Endothelial cell of umbilical vein (primary cell): ENCODE measurements around the gene FRZB. TPM values are rescaled to one million over a fixed set of nuclear protein-coding genes. Genes with fewer than 3 reads are reported as not detected.

Experiments used
- BruUV-seq: library from RNA; stranded (reverse); fragments of 400-500 nt; replicated peaks from 2 replicates; lab custom pipeline; 2021; lab: Mats Ljungman, UMichigan
- CTCF ChIA-PET: fragments of 300-600, 350-600 bp; sonication (Branson Sonifier 250); formaldehyde crosslinking; loops from one replicate; lab custom pipeline; 2021; ENCODE audit warnings: antibody characterized with exemption, inconsistent platforms; lab: Charles Lee
- POLR2A ChIA-PET: fragments of 300-600, 350-600 bp; sonication (Branson Sonifier 250); formaldehyde crosslinking; loops from one replicate; lab custom pipeline; 2021; ENCODE audit warnings: antibody characterized with exemption, inconsistent platforms; lab: Charles Lee
- DNase-seq: peaks from one replicate; pipeline ENCODE4 v3.0.0-alpha.2; 2011; ENCODE audit warnings: low read depth, low spot score
- FAIRE-seq: peaks from 2 replicates; lab custom pipeline; 2011; peaks lifted over from hg19 to GRCh38; lab: Jason Lieb, UNC
- H2AFZ ChIP-seq: 2 replicates; pipeline ENCODE4 v1.6.0; 2012; ENCODE audit warnings: low read depth, low read length, control low read depth, inconsistent platforms
- H3K27ac ChIP-seq: 2 replicates; pipeline ENCODE4 v1.5.1; 2011; ENCODE audit warnings: low read depth, mild to moderate bottlenecking, control low read depth, low read length, moderate library complexity; ENCODE audit not compliant: insufficient read depth
- H3K27me3 ChIP-seq, 2 experiments: 2 replicates each; pipeline versions ENCODE4 v1.6.0 to v1.6.1; 2011; ENCODE audit warnings: low read length in 2 of 2, mixed read lengths in 1 of 2; ENCODE audit not compliant: control insufficient read depth in 2 of 2, insufficient read depth in 2 of 2
- H3K36me3 ChIP-seq, 2 experiments: 2 replicates in 1 of 2; 3 replicates in 1 of 2; pipeline ENCODE4 v1.5.1; 2011; ENCODE audit warnings: low read length in 2 of 2, mild to moderate bottlenecking in 1 of 2, moderate library complexity in 1 of 2; ENCODE audit not compliant: control insufficient read depth in 2 of 2, insufficient read depth in 2 of 2; ENCODE audit errors: extremely low read depth in 1 of 2
- H3K4me1 ChIP-seq: 3 replicates; pipeline ENCODE4 v1.5.1; 2011; ENCODE audit warnings: mild to moderate bottlenecking, low read length; ENCODE audit not compliant: control insufficient read depth, insufficient read depth; ENCODE audit errors: extremely low read depth
- H3K4me2 ChIP-seq: 2 replicates; pipeline ENCODE4 v1.6.1; 2011; ENCODE audit warnings: low read length, control low read depth, mixed read lengths; ENCODE audit not compliant: insufficient read depth
- H3K4me3 ChIP-seq, 3 experiments: fragments of 200-600 bp in 1 of 3; sonication (generic), shearing (Covaris generic) in 1 of 3; replicated peaks in 1 of 3; 2 replicates each; pipeline ENCODE4 v1.5.1; 2011 to 2016; ENCODE audit warnings: control low read depth in 3 of 3, low read length in 3 of 3, mild to moderate bottlenecking in 2 of 3, inconsistent platforms in 1 of 3, low read depth in 1 of 3, moderate library complexity in 1 of 3; ENCODE audit not compliant: insufficient read depth in 1 of 3
- H3K79me2 ChIP-seq: 2 replicates; pipeline ENCODE4 v1.6.0; 2012; ENCODE audit warnings: low read length, inconsistent platforms; ENCODE audit not compliant: control insufficient read depth, insufficient read depth
- H3K9ac ChIP-seq: replicated peaks from 2 replicates; pipeline ENCODE3; 2011; ENCODE audit warnings: low read length, control low read depth; ENCODE audit not compliant: insufficient read depth; ENCODE audit errors: extremely low read depth
- H3K9me1 ChIP-seq: replicated peaks from 3 replicates; pipeline ENCODE4 v1.6.0; 2011; ENCODE audit warnings: mild to moderate bottlenecking, low read length; ENCODE audit not compliant: control insufficient read depth, insufficient read depth; ENCODE audit errors: extremely low read depth
- H3K9me3 ChIP-seq: replicated peaks from 2 replicates; pipeline ENCODE4 v1.5.1; 2012; ENCODE audit warnings: low read length, inconsistent platforms; ENCODE audit not compliant: control insufficient read depth, insufficient read depth
- H4K20me1 ChIP-seq: replicated peaks from 2 replicates; pipeline ENCODE3; 2011; ENCODE audit warnings: mild to moderate bottlenecking, low read length; ENCODE audit not compliant: control insufficient read depth, insufficient read depth; ENCODE audit errors: extremely low read depth
- EZH2 ChIP-seq: IDR thresholded peaks from 2 replicates; pipeline ENCODE4 v1.6.1; 2012; ENCODE audit warnings: borderline replicate concordance, low read depth, mild to moderate bottlenecking, moderate library complexity, low read length, inconsistent platforms; ENCODE audit not compliant: severe bottlenecking
- FOS ChIP-seq: IDR thresholded peaks from 2 replicates; pipeline ENCODE4 v1.6.1; 2011; ENCODE audit warnings: mild to moderate bottlenecking, low read length, moderate library complexity, borderline replicate concordance; ENCODE audit not compliant: insufficient read depth
- GATA2 ChIP-seq: IDR thresholded peaks from 2 replicates; pipeline ENCODE4 v1.7.0; 2011; ENCODE audit warnings: low read depth, mild to moderate bottlenecking, moderate library complexity, mixed read lengths, low read length; ENCODE audit not compliant: insufficient read length, insufficient read depth
- JUN ChIP-seq: IDR thresholded peaks from 2 replicates; pipeline ENCODE4 v1.6.1; 2011; ENCODE audit warnings: borderline replicate concordance, low read depth; ENCODE audit not compliant: insufficient read length, insufficient read depth
- MYC ChIP-seq: IDR thresholded peaks from one replicate; pipeline ENCODE4 v1.6.1; 2011; ENCODE audit warnings: mild to moderate bottlenecking, low read depth, low read length
- POLR2A ChIP-seq: IDR thresholded peaks from 2 replicates; pipeline ENCODE4 v1.6.1; 2012; ENCODE audit warnings: low read depth, mild to moderate bottlenecking, control low read depth, low read length
- POLR2AphosphoS5 ChIP-seq: IDR thresholded peaks from 2 replicates; pipeline ENCODE4 v1.6.1; 2012; ENCODE audit warnings: low read depth, mild to moderate bottlenecking, control low read depth, low read length, moderate library complexity; ENCODE audit not compliant: insufficient read depth
- dilution Hi-C: fragments of 300-500 bp; cut with MboI; formaldehyde crosslinking; loops from one replicate; pipeline ENCODE4 v1.15.0; 2019; ENCODE audit warnings: low sequenced_read_pairs; ENCODE audit not compliant: extremely low pct_ligation_motif_present
- intact Hi-C: fragments of 100-400 bp; cut with micrococcal nuclease; formaldehyde crosslinking; loops from one replicate; pipeline ENCODE4 v1.10.0; 2022
- polyA plus RNA-seq, 4 experiments: library from polyadenylated mRNA; depleted of rRNA in 3 of 4; stranded (reverse) in 3 of 4; unstranded in 1 of 4; fragments of >200 nt; gene quantifications; 2 replicates each; pipeline versions ENCODE4 v1.2.1 to v1.2.3, GENCODE V29; 2011 to 2012; ENCODE audit warnings: missing spikeins in 1 of 4
- total RNA-seq: library from RNA; stranded (reverse); gene quantifications from 2 replicates; pipeline ENCODE4 v1.2.3, GENCODE V29; 2021
- TF ChIP-seq, protein P1 (sequence below), 2 donors: IDR thresholded peaks; 1 replicate in 1 of 2; 2 replicates in 1 of 2; pipeline ENCODE4 v1.5.1; 2011; ENCODE audit warnings: low read length in 2 of 2, mild to moderate bottlenecking in 2 of 2, moderate library complexity in 2 of 2, control low read depth in 1 of 2, inconsistent platforms in 1 of 2, low read depth in 1 of 2; ENCODE audit not compliant: insufficient read depth in 1 of 2; ENCODE audit errors: extremely low read depth in 1 of 2
- TF ChIP-seq, protein P2 (sequence below): IDR thresholded peaks from 2 replicates; pipeline ENCODE4 v1.6.1; 2011; ENCODE audit not compliant: insufficient read depth, insufficient read length

Gene FRZB
- total and polyA plus RNA-seq, 2 donors (not counting 3 experiments of a cell fraction or from before 2014, with no cell fraction given), result 0.04 TPM; not detected in 1

DNA sequence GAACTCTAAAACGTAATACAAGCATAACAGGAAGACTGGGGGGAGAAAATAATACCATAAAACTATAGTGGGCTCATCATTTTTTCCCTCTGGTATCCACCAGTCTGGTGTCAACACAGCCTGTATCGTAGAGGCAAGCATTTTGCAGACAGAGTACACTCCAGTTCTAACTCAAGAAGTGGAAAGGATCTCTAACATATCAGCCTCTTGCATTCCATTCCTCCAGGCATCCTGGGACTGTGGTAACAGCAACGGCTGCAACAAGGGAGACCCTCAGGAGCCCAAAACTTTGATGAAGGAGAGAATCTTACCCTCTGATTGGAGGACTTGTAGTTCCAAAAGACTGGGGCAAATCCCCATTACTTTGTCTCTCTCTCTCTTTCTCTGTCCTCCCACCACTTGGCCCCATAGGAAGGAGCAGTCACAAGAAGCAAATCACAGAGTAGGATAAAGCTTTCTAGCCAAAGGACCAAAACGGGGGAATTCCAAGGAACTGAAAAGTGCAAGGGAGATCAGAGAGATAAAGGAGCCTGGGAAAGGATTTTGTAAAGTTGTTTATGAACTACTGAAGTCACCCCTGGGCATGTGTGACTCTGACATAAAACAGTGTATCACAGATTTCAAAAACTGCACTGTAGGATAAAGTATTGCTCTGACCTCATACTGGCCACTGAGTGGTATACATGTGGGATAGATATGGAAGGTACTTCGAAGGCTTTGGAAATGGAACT, 11.9 kb downstream of the FRZB start:
- no peak for FAIRE-seq

More for the DNA sequence above, 11.9 kb downstream of the FRZB start:
- H4K20me1 ChIP-seq, result no peaks in the 10 kb centered on the region
- H3K9me3 ChIP-seq, result no peaks in the 10 kb centered on the region
- H3K9me1 ChIP-seq, result no peaks in the 10 kb centered on the region
- H3K4me2 ChIP-seq, result no peak overlapping the region
- no TSS peak for BruUV-seq
- POLR2A ChIA-PET, result no interaction called here
- H3K27ac ChIP-seq, result no peak overlapping the region
- H3K4me3 ChIP-seq, result no peak overlapping the region
- dilution Hi-C loops, result no loop called here
- no peaks in the 10 kb centered on the region for H3K4me1 ChIP-seq
- no peaks in the 10 kb centered on the region for H3K79me2 ChIP-seq
- TF ChIP-seq, protein P1, sequence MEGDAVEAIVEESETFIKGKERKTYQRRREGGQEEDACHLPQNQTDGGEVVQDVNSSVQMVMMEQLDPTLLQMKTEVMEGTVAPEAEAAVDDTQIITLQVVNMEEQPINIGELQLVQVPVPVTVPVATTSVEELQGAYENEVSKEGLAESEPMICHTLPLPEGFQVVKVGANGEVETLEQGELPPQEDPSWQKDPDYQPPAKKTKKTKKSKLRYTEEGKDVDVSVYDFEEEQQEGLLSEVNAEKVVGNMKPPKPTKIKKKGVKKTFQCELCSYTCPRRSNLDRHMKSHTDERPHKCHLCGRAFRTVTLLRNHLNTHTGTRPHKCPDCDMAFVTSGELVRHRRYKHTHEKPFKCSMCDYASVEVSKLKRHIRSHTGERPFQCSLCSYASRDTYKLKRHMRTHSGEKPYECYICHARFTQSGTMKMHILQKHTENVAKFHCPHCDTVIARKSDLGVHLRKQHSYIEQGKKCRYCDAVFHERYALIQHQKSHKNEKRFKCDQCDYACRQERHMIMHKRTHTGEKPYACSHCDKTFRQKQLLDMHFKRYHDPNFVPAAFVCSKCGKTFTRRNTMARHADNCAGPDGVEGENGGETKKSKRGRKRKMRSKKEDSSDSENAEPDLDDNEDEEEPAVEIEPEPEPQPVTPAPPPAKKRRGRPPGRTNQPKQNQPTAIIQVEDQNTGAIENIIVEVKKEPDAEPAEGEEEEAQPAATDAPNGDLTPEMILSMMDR (IDR thresholded peaks at IDR 0.05; ENCODE audit: extremely low read depth in 1 of 2, insufficient read depth in 1 of 2, low read depth in 1 of 2, low read length in 2 of 2), result no peak
- TF ChIP-seq POLR2AphosphoS5 (no peak), JUN (no peak), GATA2 (no peak), POLR2A (no peak), MYC (no peak), FOS (no peak), EZH2 (no peak)
- TF ChIP-seq, protein P2, sequence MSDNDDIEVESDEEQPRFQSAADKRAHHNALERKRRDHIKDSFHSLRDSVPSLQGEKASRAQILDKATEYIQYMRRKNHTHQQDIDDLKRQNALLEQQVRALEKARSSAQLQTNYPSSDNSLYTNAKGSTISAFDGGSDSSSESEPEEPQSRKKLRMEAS, result no peak
- CTCF ChIA-PET, result interaction anchor here (2.2 kb wide), 1 partner anchor 9 kb away, joined by 5 read pairs; no protein-coding TSS in a partner anchor
- peaks cover 0 to 5% of the 10 kb centered on the region in 2 experiments for H3K27me3 ChIP-seq
- no peak overlapping the region for H2AFZ ChIP-seq
- H3K9ac ChIP-seq, result no peak overlapping the region
- intact Hi-C loops, result no loop called here
- no peaks in the 10 kb centered on the region for H3K36me3 ChIP-seq
- DNase-seq, result no peak
